Stimulated activated CD4-positive, alpha-beta T cell treated with anti-CD3 and anti-CD28 coated beads, Interleukin-1b, Interleukin-23, amount 100 ng/mL, for 1 hour (primary cell): ENCODE data around the gene THUMPD3.

Source experiments
- DNase-seq, 2 donors: peaks; one replicate each; pipeline ENCODE4 v3.0.0-alpha.2; 2020; ENCODE audit warnings: low read depth in 2 of 2

Gene THUMPD3

DNA sequence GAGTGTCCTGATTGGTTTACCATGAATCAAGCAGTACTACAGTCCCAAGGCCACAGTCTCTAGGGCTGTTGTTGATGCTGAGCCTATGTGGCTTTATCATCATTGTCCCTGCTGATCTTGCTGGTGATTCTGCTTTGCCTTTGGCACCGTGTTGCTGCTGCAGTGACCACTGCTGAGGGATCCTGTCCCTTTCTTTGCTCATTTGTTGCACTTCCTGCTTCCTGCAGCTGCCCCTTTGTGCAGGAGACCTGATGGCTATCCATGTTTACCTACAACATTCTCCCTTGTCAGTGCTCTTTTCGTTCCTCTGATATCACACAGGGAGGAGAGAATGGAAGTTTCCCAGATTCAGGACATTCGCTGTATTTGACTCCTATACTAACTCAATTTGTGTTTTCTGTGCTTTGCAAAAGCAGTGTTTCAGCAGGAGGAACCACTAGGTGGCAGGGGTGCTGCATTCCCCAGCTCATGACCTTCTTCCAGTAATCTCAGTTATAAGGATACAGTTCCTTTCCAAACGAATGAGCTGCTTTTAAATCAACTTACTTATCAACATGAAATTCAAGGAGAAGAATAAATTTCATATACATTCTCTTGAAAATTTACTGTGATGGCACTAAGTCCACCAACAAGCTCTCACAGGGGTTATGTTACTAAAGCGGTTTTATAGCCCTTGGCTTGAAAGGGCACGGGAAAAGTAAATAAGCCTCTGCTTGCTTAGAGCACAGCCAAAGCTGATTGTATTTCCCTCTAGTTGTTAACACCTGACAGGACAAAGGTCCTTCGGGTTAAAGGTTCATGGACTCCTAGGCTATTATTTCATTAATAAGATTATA, 9.7 kb upstream of the THUMPD3 start:
- DNase-seq: peak; percentile 17 to 24

DNA sequence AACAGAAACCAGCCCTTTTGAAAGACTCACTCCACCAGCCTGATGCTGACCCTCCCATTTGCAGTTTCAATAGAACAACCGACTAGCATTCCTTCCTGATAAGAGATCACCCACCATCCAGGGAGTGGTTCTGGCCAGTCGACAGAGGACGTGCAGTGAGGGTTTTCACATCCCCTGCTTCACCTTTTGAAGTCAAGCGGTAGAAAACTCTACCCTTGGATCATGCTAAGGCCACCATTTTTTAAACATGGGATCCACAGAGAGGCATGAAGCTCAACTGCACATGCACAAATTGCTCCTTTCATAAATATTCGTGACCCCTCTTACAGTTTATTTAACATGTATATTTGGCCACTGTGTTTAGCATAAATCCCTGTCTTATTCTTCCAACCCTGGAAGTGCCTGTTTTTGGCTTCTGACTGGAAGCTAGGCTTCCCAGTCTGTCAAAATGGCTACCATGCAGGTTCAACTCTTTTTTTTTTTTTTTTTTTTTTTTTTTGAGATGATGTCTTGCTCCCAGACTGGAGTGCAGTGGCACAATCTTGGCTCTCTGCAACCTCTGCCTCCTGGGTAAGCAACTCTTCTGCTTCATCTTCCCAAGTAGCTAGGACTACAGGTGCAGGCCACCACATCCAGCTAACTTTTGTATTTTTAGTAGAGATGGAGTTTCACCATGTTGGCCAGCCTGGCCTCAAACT, 1.0 kb upstream of the THUMPD3 start:
- no peak for DNase-seq

DNA sequence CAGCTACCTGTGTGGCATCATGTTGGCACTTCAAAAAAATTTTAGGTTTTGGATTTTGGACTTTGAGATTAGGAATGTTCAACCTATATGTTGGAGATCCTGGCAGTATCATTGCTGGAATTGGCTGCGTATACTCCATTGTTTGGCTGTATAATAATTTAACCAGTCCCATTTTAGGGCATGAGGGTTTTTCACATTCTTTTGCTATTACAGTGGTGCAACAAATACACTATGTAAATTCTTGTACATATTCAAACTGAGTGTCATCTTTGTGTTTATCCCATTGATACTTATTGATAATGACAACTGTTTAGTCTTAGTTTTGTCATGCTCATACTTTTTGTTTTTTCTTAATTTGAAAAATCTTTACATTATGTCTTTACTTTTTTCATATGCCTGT, 6.7 kb downstream of the THUMPD3 start:
- no peak for DNase-seq

DNA sequence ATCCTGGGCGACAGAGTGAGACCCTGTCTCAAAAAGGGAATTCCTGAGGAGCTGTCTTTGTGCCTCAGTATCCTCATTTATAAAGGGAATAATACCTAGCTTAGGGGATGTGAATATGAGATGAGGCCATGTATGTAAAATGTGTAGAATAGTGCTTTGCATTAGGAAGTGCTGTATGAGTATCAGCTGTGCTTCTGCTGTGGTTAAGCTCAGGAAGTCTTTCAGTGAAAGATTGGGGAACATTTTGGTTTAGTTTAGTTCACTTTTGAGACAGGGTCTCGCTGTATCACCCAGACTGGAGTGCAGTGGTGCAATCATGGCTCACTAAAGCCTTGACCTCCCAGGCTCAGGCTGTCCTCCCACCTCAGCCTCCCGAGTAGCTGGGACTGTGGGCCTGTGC, 10.6 kb downstream of the THUMPD3 start:
- DNase-seq: no peak

DNA sequence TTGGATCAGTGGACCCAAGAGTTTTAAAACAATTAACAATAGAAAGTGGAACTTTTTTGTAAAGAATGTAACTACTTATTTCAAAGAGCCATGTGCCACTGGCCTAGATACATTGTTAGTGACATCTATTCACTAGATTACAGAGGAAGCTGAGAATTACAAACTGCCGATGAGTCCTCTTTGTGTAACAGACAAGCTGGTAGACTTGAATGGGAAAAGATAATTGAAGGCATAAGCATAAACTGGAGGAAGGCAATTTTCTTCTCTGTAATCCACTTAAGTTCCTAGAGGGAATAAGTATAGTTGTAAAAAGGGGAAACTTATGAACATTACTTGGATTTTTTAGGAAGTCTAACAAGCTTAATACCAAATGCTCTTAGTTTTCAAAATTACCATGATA, 15.1 kb downstream of the THUMPD3 start:
- no peak for DNase-seq

DNA sequence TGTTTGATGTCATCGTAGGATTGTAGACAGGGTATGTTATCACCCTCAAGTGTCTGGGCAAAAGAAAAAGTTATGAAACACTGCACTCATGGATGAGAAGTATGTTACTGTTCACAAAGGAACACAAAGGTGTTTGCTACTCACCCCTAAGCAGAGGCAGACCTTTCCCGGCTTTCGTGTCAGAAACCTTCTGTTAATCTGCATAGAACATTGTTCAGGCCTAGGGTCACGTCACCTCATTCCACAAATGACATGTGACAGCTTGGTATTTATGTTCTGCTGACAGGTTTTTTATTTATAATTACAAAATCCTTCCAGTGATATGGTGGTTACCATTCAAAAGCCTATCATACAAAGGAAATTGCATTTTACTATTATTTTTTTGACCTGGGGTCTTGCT, 16.5 kb downstream of the THUMPD3 start:
- no peak for DNase-seq

DNA sequence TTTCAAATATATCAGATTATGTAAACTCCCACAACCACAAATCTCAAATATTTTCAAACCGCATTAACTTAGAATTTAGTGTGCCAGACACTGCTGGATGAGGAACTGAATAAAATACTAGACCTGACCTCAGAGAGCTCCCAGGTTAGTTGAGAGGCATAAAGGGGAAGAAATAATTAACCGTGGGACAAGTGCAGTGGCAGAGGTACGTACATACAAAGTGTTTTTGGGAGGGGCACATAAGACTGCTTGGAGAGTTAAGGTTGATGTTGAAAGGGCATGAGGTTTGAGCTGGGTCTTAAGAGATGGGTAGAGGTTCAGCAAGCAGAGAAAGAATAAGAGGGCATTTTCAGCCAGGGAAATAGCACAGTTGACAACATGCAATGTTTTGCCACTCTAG, 17.2 kb downstream of the THUMPD3 start:
- no peak for DNase-seq

DNA sequence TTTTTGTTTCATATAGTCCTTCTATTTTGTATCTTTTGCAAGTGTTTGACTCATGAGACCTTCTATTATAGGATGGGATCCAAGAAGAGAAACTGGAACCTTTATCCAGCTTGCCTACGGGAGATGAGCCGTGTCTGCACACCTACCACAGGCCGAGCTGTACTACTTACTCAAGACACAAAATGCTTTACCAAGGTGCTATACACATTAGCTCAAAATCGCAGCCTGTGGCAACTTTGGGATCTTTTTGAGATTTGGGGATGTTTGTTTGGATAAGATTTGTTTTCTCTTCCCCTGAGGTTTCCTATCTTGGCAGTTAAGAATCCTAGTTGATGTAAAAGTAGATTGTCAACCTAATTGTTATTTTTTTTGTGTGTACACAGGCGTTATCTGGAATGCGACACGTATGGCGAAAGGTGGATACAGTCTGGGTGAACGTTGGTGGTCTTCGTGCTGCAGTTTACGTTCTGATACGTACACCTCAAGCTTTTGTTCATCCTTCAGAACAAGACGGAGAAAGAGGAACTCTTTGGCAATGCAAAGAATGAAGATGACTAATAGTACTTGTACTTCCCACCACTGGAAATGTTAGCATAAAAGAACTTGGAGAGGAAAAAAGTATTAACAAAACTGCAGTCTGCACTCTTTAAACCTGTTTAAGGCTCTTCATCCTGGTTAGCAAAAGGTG, 21.4 kb downstream of the THUMPD3 start:
- DNase-seq: no peak

DNA sequence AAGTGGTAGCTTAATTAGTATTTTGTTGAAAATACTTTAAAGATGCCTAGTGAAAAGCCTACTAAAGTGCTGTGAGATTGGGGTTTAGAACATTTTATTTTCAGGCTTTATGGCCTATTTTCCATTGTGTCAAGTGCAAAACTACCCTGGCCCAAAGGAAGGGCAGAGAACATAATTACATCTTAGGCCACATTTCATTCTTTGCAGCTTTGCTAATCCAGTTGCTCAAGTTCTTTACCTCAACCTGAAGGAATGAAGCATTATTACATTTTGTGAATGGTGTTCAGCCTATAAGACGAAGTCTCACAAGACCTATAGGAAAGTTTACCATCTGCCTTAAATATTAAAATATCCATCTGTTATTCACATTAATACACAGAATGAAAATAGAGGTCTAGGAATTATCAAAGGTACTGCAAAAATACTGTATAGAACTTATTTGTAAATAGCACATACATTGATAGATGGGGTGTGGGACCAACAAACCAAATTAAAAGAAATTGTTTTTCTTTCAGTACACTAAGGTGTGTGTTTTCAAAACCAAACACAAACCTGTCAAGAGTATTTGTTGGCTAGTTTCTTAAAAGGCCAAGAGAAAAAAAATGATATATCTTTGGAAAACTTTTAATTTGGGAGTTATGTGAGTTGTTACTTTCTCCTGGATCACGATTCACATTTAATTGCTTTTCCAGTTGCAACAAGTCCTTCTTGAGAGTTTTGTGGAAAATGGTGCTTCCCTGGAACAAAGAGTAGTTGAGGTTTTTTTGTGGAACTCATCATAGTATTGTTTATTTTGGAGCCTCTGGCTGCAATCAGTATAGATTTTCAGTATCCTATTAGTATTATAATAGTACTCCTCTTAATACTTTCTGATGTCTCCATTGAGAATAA, 22.6 kb downstream of the THUMPD3 start:
- no peak for DNase-seq

DNA sequence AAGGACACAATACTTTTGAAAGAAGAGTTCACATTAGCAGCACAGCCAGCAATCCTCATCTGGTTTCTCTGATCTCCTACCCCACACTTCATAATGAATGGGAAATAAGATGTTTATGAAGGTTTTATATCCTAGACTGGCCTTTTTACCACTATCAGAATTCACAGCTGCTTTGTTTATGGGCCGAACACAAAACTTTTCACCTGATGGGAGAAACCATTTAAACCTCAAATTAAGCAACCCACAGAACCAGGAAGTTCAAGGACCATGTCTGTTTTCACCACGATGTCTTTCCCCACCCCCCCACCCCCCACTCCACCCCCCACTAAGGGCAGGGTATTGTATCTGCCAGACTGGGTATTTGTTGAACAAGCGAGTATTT, 23.2 kb downstream of the THUMPD3 start:
- no peak for DNase-seq

DNA sequence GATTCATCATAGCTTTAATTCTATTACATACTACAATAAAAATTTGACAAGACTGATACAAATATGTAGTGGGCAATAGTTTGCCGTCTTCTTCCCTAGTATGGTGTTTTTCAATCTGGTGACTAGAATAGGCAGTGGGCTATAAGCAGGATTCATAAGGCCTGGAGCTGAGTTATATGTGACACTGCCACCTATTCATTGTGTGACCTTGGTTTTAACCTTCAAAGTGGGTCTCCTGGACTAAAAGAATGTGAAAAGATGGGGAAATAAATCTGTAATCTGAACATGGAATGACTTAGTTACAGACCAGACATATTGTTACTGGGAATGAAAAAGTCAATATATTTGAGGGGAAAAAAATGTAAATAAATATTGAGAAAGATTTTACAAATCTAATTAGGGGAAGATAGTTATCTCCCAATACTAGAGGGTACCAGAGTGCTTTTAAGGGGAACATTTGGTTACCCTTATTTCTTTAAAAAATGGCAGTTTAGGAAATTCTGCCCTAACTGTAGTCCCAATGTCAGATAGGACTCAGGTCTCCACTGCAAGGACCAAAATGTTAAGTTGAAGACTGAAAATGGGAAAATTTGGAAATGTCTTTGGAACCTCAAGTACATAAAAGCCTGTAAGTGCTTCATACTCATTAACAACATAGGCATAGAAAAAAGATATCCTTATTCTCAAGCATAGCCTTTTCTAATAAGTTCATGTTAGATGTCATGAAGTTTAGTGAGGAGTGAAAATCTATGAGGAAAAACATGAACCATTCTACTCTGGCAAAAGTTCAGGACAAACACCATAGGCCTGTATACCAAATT, 23.9 kb downstream of the THUMPD3 start:
- no peak for DNase-seq

DNA sequence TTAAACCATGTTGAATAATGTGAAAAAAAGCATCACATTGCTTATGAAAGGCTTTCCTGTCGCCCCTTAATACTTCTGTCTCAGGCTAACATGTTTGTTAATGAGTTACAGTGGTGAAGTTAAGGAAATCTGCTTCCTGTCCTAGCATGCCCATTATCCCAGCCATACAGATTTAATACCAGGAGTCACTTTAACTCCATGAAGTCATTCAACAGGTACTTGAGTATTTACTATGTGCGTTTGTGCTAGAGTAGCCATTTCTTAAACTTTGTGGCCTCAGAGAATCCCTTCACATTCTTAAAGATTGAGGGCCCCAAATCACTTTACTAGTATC, 24.4 kb downstream of the THUMPD3 start:
- DNase-seq: no peak

DNA sequence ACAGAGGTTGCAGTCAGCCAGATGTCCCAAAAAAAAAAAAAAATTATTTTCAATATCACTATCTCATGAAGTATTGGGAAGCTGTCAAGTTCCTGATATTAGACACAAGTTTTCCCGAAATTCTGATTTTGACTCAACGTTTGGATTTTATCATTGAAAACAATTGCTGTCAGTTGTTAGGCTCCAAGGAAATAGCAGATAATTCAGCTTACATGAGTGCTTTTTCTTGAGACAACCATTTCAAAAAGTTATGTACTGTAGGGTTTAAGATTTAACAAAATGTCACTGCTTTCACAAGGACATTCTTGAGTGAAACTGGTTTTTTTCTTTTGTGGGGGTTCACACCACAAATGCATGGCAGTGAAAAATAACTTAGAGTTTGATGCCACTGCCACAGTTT, 25.3 kb downstream of the THUMPD3 start:
- no peak for DNase-seq

DNA sequence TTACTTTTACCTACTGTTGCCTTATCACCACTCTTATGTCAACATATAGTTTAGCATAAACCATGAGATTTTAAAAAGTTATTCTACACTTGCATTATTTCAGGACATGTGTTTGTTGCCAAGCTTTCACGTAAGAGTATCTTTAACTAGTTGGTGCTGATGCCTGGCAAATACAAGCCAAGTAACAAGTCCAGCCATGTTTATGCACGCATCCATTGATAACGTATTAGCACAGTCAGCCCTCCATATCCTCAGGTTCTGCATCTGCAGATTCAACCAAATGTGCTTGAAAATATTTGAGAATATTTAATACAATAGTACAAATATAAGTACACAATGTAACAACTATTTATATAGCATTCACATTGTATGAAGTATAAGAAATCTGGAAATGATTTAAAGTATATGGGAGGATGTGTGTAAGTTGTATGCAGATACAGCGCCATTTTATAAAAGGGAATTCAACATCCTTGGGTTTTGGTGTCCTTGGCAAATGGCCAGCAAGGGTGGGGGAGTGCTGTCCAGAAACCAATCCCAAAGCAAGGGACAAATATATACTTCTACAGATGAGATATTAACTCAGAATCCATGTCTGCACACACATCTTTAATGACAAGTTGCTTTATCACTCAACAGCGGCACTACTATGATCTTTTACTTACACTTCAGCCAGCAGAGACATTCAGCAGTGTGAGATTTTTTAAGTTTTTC, 25.9 kb downstream of the THUMPD3 start:
- no peak for DNase-seq

DNA sequence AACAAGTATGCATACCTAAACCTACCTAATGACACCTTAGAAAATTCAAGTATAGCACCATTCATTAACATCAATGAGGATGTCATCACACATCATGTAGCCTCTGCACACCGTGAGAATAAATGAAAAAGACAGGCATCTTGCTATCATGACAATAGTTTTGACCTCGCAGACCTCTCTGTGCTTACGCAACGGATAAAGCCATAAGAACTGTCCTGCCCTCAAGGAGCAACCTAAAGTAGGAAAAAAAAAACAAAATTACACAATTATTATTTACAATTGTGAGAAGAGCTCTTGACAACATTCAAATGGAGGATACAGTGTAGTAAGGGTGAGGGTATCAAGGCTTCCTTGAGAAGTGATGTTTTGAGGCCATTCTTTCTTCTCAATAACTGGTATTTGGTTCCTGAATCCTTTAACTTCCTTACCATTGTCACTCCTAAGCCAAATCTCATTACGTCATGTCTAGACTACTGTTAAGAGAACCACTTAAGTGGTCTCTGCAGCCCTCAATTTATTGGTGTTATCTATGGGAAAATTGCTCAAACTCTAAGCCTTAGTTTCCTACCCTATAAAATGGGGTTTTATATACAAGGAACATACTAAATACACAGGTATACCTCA, 27.5 kb downstream of the THUMPD3 start:
- no peak for DNase-seq

DNA sequence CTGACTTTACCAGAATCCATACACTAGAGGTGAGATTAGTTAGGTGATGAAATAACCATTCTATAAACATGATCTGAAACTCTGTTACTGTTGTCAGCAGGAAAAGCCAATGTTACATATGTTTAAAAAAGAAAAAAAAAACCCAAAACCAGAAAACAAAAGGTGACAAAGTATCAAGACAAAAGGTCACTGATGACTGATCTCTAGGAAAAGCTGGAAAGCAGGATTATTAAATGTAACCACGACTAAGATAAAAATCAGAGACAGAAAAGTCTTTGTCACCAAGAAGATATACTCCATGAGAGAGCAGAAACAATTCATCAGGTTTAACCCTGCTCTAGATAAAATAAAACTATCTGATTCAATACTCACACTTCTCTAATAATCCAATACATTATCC, 29.2 kb downstream of the THUMPD3 start:
- no peak for DNase-seq

DNA sequence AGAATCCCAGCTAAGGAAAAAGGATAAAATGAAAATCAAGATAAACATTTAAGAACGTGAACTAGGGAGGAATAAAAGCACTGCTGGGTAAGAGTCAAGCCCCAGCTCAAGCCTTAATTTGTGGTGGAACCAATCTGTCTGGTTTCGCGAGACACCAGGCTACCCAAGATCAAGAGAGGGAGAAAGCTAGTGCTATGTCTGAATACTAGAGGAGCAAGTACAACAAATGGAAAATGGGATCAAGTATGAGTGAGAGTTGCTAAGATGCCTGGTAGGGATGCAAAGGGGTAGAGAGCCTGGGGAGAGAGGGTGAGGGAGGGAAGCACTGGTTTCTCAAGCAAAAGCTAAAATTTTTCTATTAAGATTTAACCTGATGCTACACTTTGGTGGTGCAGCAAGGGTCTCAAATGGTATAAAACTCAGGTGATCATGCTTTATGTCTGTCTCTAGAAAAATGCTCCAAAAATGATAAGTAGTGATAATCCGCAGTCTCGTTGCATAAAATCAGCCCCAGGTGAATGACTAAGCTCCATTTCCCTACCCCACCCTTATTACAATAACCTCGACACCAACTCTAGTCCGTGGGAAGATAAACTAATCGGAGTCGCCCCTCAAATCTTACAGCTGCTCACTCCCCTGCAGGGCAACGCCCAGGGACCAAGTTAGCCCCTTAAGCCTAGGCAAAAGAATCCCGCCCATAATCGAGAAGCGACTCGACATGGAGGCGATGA, 32.9 kb downstream of the THUMPD3 start:
- DNase-seq: no peak

DNA sequence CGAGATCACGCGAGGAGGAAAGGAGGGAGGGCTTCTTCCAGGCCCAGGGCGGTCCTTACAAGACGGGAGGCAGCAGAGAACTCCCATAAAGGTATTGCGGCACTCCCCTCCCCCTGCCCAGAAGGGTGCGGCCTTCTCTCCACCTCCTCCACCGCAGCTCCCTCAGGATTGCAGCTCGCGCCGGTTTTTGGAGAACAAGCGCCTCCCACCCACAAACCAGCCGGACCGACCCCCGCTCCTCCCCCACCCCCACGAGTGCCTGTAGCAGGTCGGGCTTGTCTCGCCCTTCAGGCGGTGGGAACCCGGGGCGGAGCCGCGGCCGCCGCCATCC, 33.4 kb downstream of the THUMPD3 start:
- peak; percentile 36 to 48 for DNase-seq

DNA sequence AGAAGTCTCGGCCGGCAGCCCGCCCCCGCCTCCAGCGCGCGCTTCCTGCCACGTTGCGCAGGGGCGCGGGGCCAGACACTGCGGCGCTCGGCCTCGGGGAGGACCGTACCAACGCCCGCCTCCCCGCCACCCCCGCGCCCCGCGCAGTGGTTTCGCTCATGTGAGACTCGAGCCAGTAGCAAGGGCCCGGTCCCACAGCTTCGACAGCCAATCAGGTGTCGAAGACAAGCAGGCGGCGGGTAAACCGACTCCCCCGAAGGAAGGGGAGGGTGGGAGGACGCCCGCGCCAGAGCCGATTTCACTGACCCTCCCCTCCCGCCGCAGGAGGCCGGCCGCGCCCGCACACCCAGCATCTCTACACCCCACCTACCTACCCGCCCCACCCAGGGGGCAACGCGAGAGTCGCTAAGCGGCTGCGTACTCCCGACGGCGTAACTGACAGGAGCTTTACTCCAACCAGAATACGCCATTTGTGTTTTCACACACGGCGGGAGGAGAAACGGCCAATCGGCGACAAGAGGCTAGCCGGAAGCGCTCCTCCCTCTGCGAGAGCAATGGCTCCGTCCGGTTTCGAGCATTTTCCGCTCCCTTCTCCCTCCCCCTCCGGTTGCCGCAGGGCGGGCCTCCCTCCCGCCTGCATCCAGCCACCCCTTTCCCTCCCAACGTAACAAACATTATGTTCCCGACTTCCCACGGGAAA, 33.9 kb downstream of the THUMPD3 start:
- DNase-seq: peak; percentile 96 to 98
